ENCODE data around the gene EOMES. TPM values are rescaled to one million over a fixed set of nuclear protein-coding genes. Genes with fewer than 3 reads are reported as not detected.

EOMES gene
- total RNA-seq, 1 experiment from 2014 or later, result 0.43 TPM

GRCh38 chr3:27712136-27713077 lies 9.7 kb downstream of the EOMES start:
- peak; percentile 74 to 87 for TF ChIP-seq CTCF (IDR thresholded peaks at IDR 0.05; ENCODE audit: insufficient read depth in 1 of 2, low read depth in 1 of 2, low read length in 1 of 2, severe bottlenecking in 1 of 2, unreplicated experiment in 1 of 2)
- H3K36me3 Mint-ChIP-seq (ENCODE audit: insufficient read depth, unreplicated experiment), result peaks cover 5% of the 10 kb centered on the region
- no peak overlapping the region for H3K27ac Mint-ChIP-seq (ENCODE audit: unreplicated experiment)
- no TSS peak for BruUV-seq (replicated peaks)
- no peaks in the 10 kb centered on the region for H3K9me3 Mint-ChIP-seq (ENCODE audit: unreplicated experiment)
- Histone ChIP-seq H3K4me3 (ENCODE audit: low read depth, low read length) (peak overlapping the region; percentile 31), H3K4me1 (peaks cover 18% of the 10 kb centered on the region; the same call in 1 of the 2 replicates), H3K36me3 (ENCODE audit: control insufficient read depth, insufficient read depth, low read length) (no peaks in the 10 kb centered on the region), H3K9me3 (no peaks in the 10 kb centered on the region), H3K27me3 (replicated peaks; ENCODE audit: control insufficient read depth, insufficient read depth, low read length) (peaks cover 5% of the 10 kb centered on the region)
- peaks cover 38% of the 10 kb centered on the region for H3K27me3 Mint-ChIP-seq (ENCODE audit: insufficient read depth, unreplicated experiment)
- intact Hi-C loops (cut with micrococcal nuclease; ENCODE audit: unreplicated experiment), result loop anchor here (1.0 to 10.0 kb wide), 8 partner anchors 34 to 635 kb away; partner anchors contain the start of genes AZI2 and ZCWPW2
- peak overlapping the region; percentile 82 for H3K4me3 Mint-ChIP-seq (ENCODE audit: unreplicated experiment)
- peak; percentile 73 to 78 for DNase-seq
- peaks cover 24% of the 10 kb centered on the region for H3K4me1 Mint-ChIP-seq (ENCODE audit: low read depth, unreplicated experiment)
- POLR2A ChIA-PET, result no interaction called here
- CTCF ChIA-PET, result interaction anchor here (0.6 to 1.7 kb wide), 16 partner anchors 9 to 623 kb away, joined by 3 to 40 read pairs (median 4); partner anchors contain the start of gene EOMES

GRCh38 chr3:27708250-27708649 lies 13.9 kb downstream of the EOMES start:
- no peak overlapping the region for H3K4me3 Mint-ChIP-seq (ENCODE audit: unreplicated experiment)
- Histone ChIP-seq H3K36me3 (ENCODE audit: control insufficient read depth, insufficient read depth, low read length) (no peaks in the 10 kb centered on the region), H3K4me1 (no peaks in the 10 kb centered on the region), H3K9me3 (no peaks in the 10 kb centered on the region), H3K4me3 (ENCODE audit: low read depth, low read length) (no peak overlapping the region), H3K27me3 (replicated peaks; ENCODE audit: control insufficient read depth, insufficient read depth, low read length) (peaks cover 4% of the 10 kb centered on the region; the same call in 1 of the 2 replicates)
- no TSS peak for BruUV-seq (replicated peaks)
- H3K27me3 Mint-ChIP-seq (ENCODE audit: insufficient read depth, unreplicated experiment), result peaks cover 35% of the 10 kb centered on the region
- no peak overlapping the region for H3K27ac Mint-ChIP-seq (ENCODE audit: unreplicated experiment)
- intact Hi-C loops (cut with micrococcal nuclease; ENCODE audit: unreplicated experiment), result no loop called here
- POLR2A ChIA-PET, result no interaction called here
- peaks cover 13% of the 10 kb centered on the region for H3K4me1 Mint-ChIP-seq (ENCODE audit: low read depth, unreplicated experiment)
- peaks cover 5% of the 10 kb centered on the region for H3K36me3 Mint-ChIP-seq (ENCODE audit: insufficient read depth, unreplicated experiment)
- CTCF ChIA-PET, result no interaction called here
- H3K9me3 Mint-ChIP-seq (ENCODE audit: unreplicated experiment), result no peaks in the 10 kb centered on the region
- no peak for TF ChIP-seq CTCF (IDR thresholded peaks at IDR 0.05; ENCODE audit: insufficient read depth in 1 of 2, low read depth in 1 of 2, low read length in 1 of 2, severe bottlenecking in 1 of 2, unreplicated experiment in 1 of 2)
- no peak for DNase-seq

GRCh38 chr3:27699067-27699466 lies 23.1 kb downstream of the EOMES start:
- Histone ChIP-seq H3K9me3 (no peaks in the 10 kb centered on the region), H3K27me3 (replicated peaks; ENCODE audit: control insufficient read depth, insufficient read depth, low read length) (no peaks in the 10 kb centered on the region), H3K4me1 (no peaks in the 10 kb centered on the region), H3K4me3 (ENCODE audit: low read depth, low read length) (no peak overlapping the region), H3K36me3 (ENCODE audit: control insufficient read depth, insufficient read depth, low read length) (no peaks in the 10 kb centered on the region)
- ChIA-PET POLR2A (no interaction called here), CTCF (no interaction called here)
- H3K36me3 Mint-ChIP-seq (ENCODE audit: insufficient read depth, unreplicated experiment), result no peaks in the 10 kb centered on the region
- H3K27ac Mint-ChIP-seq (ENCODE audit: unreplicated experiment), result no peak overlapping the region
- H3K9me3 Mint-ChIP-seq (ENCODE audit: unreplicated experiment), result no peaks in the 10 kb centered on the region
- no peak for TF ChIP-seq CTCF (IDR thresholded peaks at IDR 0.05; ENCODE audit: insufficient read depth in 1 of 2, low read depth in 1 of 2, low read length in 1 of 2, severe bottlenecking in 1 of 2, unreplicated experiment in 1 of 2)
- DNase-seq, result no peak
- intact Hi-C loops (cut with micrococcal nuclease; ENCODE audit: unreplicated experiment), result no loop called here
- no TSS peak for BruUV-seq (replicated peaks)
- H3K4me1 Mint-ChIP-seq (ENCODE audit: low read depth, unreplicated experiment), result no peaks in the 10 kb centered on the region
- peaks cover 4% of the 10 kb centered on the region for H3K27me3 Mint-ChIP-seq (ENCODE audit: insufficient read depth, unreplicated experiment)
- H3K4me3 Mint-ChIP-seq (ENCODE audit: unreplicated experiment), result no peak overlapping the region

Data from Caco-2 (cell line).